Activated CD8-positive, alpha-beta T cell treated with anti-CD3 and anti-CD28 coated beads, Interleukin-2, amount 10 ng/mL, durations not matched to agents 7 days and 5 days (primary cell): ENCODE results near the gene KCNK10. TPM values are rescaled to one million over a fixed set of nuclear protein-coding genes. Genes with fewer than 3 reads are reported as not detected.

Experiments
- ATAC-seq: fragments of 150-1000 bp; cut with Tn5 transposase; one replicate; pipeline ENCODE4 v1.10.0; 2021; ENCODE audit warnings: moderate library complexity
- CTCF ChIA-PET: fragments of 350-600 bp; sonication (Branson Sonifier 250); formaldehyde crosslinking; loops from one replicate; lab custom pipeline; 2021; ENCODE audit warnings: antibody characterized with exemption; lab: Charles Lee
- POLR2A ChIA-PET: fragments of 350-600 bp; sonication (Branson Sonifier 250); formaldehyde crosslinking; loops from one replicate; lab custom pipeline; 2021; ENCODE audit warnings: antibody characterized with exemption; lab: Charles Lee
- DNase-seq: peaks from one replicate; pipeline ENCODE4 v3.0.0-alpha.2; 2020
- H3K27ac Mint-ChIP-seq: one replicate; pipeline ENCODE4 v1.8.0; 2021; ENCODE audit warnings: mild to moderate bottlenecking, mixed read lengths
- H3K27me3 Mint-ChIP-seq: one replicate; pipeline ENCODE4 v1.8.0; 2021; ENCODE audit warnings: low read depth, mixed read lengths
- H3K36me3 Mint-ChIP-seq: one replicate; pipeline ENCODE4 v1.8.0; 2021; ENCODE audit warnings: low read depth, mixed read lengths
- H3K4me1 Mint-ChIP-seq: one replicate; pipeline ENCODE4 v1.8.0; 2021; ENCODE audit warnings: low read depth, mixed read lengths
- H3K4me3 Mint-ChIP-seq: one replicate; pipeline ENCODE4 v1.8.0; 2021; ENCODE audit warnings: mild to moderate bottlenecking, mixed read lengths
- H3K9me3 Mint-ChIP-seq: one replicate; pipeline ENCODE4 v1.8.0; 2022; ENCODE audit warnings: mixed read lengths; ENCODE audit not compliant: insufficient read depth
- total RNA-seq, 2 experiments: library from RNA; stranded (reverse); gene quantifications; one replicate each; pipeline ENCODE4 v1.2.3, GENCODE V29; 2021

KCNK10 gene
- total RNA-seq, 2 experiments from 2014 or later: not detected

GRCh38 chr14:88164906-88165534 lies 158.0 kb downstream of the KCNK10 start:
- no peak for ATAC-seq
- POLR2A ChIA-PET: no interaction called here
- no peak for DNase-seq
- Mint-ChIP-seq H3K27ac (peak overlapping the region; percentile 53), H3K27me3 (peaks cover 10% of the 10 kb centered on the region), H3K4me1 (peaks cover 43% of the 10 kb centered on the region), H3K9me3 (peaks cover 3% of the 10 kb centered on the region), H3K36me3 (peaks cover 4% of the 10 kb centered on the region), H3K4me3 (no peak overlapping the region)
- CTCF ChIA-PET: interaction anchor here (2.2 to 5.1 kb wide), 2 partner anchors 24 to 219 kb away, joined by 9 to 37 read pairs; no protein-coding TSS in a partner anchor

- ATAC-seq: peak; percentile 54
- Mint-ChIP-seq H3K4me1 (peaks cover 42% of the 10 kb centered on the region), H3K9me3 (no peaks in the 10 kb centered on the region), H3K27me3 (peaks cover 17% of the 10 kb centered on the region), H3K36me3 (peaks cover under 1% of the 10 kb centered on the region), H3K4me3 (no peak overlapping the region), H3K27ac (peak overlapping the region; percentile 7)
- POLR2A ChIA-PET: no interaction called here
- CTCF ChIA-PET: interaction anchor here (1.0 to 5.1 kb wide), 5 partner anchors 11 to 217 kb away, joined by 3 to 37 read pairs (median 9); no protein-coding TSS in a partner anchor
- peak; percentile 43 for DNase-seq
These were observed 159.3 kb downstream of the KCNK10 start for GRCh38 chr14:88163731-88164255.

GRCh38 chr14:88156127-88156526 lies 166.9 kb downstream of the KCNK10 start:
- H3K27me3 Mint-ChIP-seq: peaks cover 29% of the 10 kb centered on the region
- ChIA-PET CTCF (interaction anchor here (1.9 to 2.1 kb wide), 2 partner anchors 12 to 210 kb away, joined by 7 to 8 read pairs; no protein-coding TSS in a partner anchor), POLR2A (no interaction called here)
- no peaks in the 10 kb centered on the region for H3K9me3 Mint-ChIP-seq
- H3K4me1 Mint-ChIP-seq: no peaks in the 10 kb centered on the region
- H3K27ac Mint-ChIP-seq: no peak overlapping the region
- H3K4me3 Mint-ChIP-seq: no peak overlapping the region
- no peak for DNase-seq
- no peak for ATAC-seq
- no peaks in the 10 kb centered on the region for H3K36me3 Mint-ChIP-seq

GRCh38 chr14:88154926-88155325 lies 168.1 kb downstream of the KCNK10 start:
- Mint-ChIP-seq H3K27ac (no peak overlapping the region), H3K36me3 (no peaks in the 10 kb centered on the region), H3K27me3 (peaks cover 23% of the 10 kb centered on the region), H3K4me1 (no peaks in the 10 kb centered on the region), H3K9me3 (no peaks in the 10 kb centered on the region), H3K4me3 (no peak overlapping the region)
- ChIA-PET CTCF (interaction anchor here (1.8 kb wide), 1 partner anchor 14 kb away, joined by 5 read pairs; no protein-coding TSS in a partner anchor), POLR2A (interaction anchor here (0.6 kb wide), 1 partner anchor 440 kb away, joined by 3 read pairs; no protein-coding TSS in a partner anchor)
- DNase-seq: no peak
- ATAC-seq: no peak

- H3K27me3 Mint-ChIP-seq: peaks cover 17% of the 10 kb centered on the region
- H3K4me3 Mint-ChIP-seq: no peak overlapping the region
- POLR2A ChIA-PET: no interaction called here
- ATAC-seq (no peak), DNase-seq (no peak)
- CTCF ChIA-PET: interaction anchor here (1.8 kb wide), 1 partner anchor 14 kb away, joined by 5 read pairs; no protein-coding TSS in a partner anchor
- no peaks in the 10 kb centered on the region for H3K9me3 Mint-ChIP-seq
- no peaks in the 10 kb centered on the region for H3K36me3 Mint-ChIP-seq
- H3K27ac Mint-ChIP-seq: no peak overlapping the region
- H3K4me1 Mint-ChIP-seq: no peaks in the 10 kb centered on the region
These were observed 168.7 kb downstream of the KCNK10 start for GRCh38 chr14:88154321-88154720.

GRCh38 chr14:88146881-88147649 lies 176.0 kb downstream of the KCNK10 start:
- CTCF ChIA-PET: no interaction called here
- DNase-seq (no peak), ATAC-seq (no peak)
- no peaks in the 10 kb centered on the region for H3K36me3 Mint-ChIP-seq
- no peaks in the 10 kb centered on the region for H3K9me3 Mint-ChIP-seq
- POLR2A ChIA-PET: no interaction called here
- H3K27me3 Mint-ChIP-seq: peaks cover 8% of the 10 kb centered on the region
- H3K4me3 Mint-ChIP-seq: no peak overlapping the region
- H3K4me1 Mint-ChIP-seq: no peaks in the 10 kb centered on the region
- H3K27ac Mint-ChIP-seq: no peak overlapping the region

- Mint-ChIP-seq H3K36me3 (no peaks in the 10 kb centered on the region), H3K4me3 (no peak overlapping the region), H3K9me3 (no peaks in the 10 kb centered on the region), H3K4me1 (no peaks in the 10 kb centered on the region), H3K27me3 (peaks cover 12% of the 10 kb centered on the region), H3K27ac (no peak overlapping the region)
- DNase-seq (no peak), ATAC-seq (no peak)
- ChIA-PET POLR2A (no interaction called here), CTCF (no interaction called here)
These were observed 179.3 kb downstream of the KCNK10 start for GRCh38 chr14:88143810-88144209.

GRCh38 chr14:88142997-88143396 lies 180.1 kb downstream of the KCNK10 start:
- Mint-ChIP-seq H3K4me1 (no peaks in the 10 kb centered on the region), H3K9me3 (no peaks in the 10 kb centered on the region), H3K27me3 (peaks cover 7% of the 10 kb centered on the region), H3K36me3 (no peaks in the 10 kb centered on the region), H3K4me3 (no peak overlapping the region), H3K27ac (no peak overlapping the region)
- ChIA-PET CTCF (no interaction called here), POLR2A (no interaction called here)
- DNase-seq (no peak), ATAC-seq (no peak)

- CTCF ChIA-PET: no interaction called here
- Mint-ChIP-seq H3K4me1 (no peaks in the 10 kb centered on the region), H3K36me3 (no peaks in the 10 kb centered on the region), H3K4me3 (no peak overlapping the region), H3K27me3 (peaks cover 5% of the 10 kb centered on the region), H3K27ac (no peak overlapping the region), H3K9me3 (no peaks in the 10 kb centered on the region)
- ATAC-seq (no peak), DNase-seq (no peak)
- POLR2A ChIA-PET: no interaction called here
These were observed 182.2 kb downstream of the KCNK10 start for GRCh38 chr14:88140874-88141273.

GRCh38 chr14:88137327-88137726 lies 185.7 kb downstream of the KCNK10 start:
- POLR2A ChIA-PET: no interaction called here
- Mint-ChIP-seq H3K27me3 (peaks cover 17% of the 10 kb centered on the region), H3K27ac (no peak overlapping the region), H3K36me3 (no peaks in the 10 kb centered on the region), H3K9me3 (no peaks in the 10 kb centered on the region), H3K4me1 (no peaks in the 10 kb centered on the region), H3K4me3 (no peak overlapping the region)
- CTCF ChIA-PET: no interaction called here
- ATAC-seq (no peak), DNase-seq (no peak)
